ENCODE results near the gene PPIC. TPM values are rescaled to one million over a fixed set of nuclear protein-coding genes. Genes with fewer than 3 reads are reported as not detected.

PPIC gene
- total RNA-seq, 1 experiment from 2014 or later, result 10.8 TPM

DNA sequence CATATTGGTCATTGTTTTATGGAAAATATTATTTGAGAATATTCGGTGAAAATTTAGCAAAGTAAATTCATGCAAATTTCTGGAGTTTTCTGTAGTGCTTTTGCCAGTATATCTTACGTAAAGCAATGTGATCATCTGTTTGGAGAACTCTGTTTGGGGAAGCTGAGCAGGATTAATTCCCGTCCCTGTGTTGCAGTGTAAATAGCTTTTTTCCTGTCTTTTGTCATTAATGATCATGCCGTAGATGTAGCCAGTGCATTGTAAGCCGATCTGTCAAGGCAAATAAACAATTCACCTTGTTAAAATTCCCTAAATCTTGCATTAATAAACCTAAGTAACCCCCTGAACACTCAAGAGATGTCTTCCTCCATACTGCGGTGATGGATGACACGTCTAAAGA, 39.2 kb downstream of the PPIC start:
- no peak overlapping the region for H2AFZ ChIP-seq (ENCODE audit: low read length)
- no peak for DNase-seq
- no peak overlapping the region for H3K56ac ChIP-seq (ENCODE audit: insufficient read length, low read depth, low read length)
- no peaks in the 10 kb centered on the region for H3K79me2 ChIP-seq (ENCODE audit: insufficient read depth, low read length)
- no peak overlapping the region for H3K23ac ChIP-seq (ENCODE audit: insufficient read length, low read depth, low read length)
- H3K27me3 ChIP-seq (ENCODE audit: insufficient read depth, low read length), result no peaks in the 10 kb centered on the region
- WGBS (ENCODE audit: extremely low coverage, insufficient read length, low lambda C conversion rate), result no CpG with 5 or more reads among the region's 7 CpGs
- no peak overlapping the region for H2BK20ac ChIP-seq (ENCODE audit: low read depth, low read length, poor library complexity, severe bottlenecking)
- H3K4ac ChIP-seq (ENCODE audit: low read depth, low read length), result no peak overlapping the region
- peak overlapping the region in 2 of 3 experiments; percentile 73 to 76; a peak in 6 of 7 replicates for H3K27ac Mint-ChIP-seq
- TF ChIP-seq, protein P1, sequence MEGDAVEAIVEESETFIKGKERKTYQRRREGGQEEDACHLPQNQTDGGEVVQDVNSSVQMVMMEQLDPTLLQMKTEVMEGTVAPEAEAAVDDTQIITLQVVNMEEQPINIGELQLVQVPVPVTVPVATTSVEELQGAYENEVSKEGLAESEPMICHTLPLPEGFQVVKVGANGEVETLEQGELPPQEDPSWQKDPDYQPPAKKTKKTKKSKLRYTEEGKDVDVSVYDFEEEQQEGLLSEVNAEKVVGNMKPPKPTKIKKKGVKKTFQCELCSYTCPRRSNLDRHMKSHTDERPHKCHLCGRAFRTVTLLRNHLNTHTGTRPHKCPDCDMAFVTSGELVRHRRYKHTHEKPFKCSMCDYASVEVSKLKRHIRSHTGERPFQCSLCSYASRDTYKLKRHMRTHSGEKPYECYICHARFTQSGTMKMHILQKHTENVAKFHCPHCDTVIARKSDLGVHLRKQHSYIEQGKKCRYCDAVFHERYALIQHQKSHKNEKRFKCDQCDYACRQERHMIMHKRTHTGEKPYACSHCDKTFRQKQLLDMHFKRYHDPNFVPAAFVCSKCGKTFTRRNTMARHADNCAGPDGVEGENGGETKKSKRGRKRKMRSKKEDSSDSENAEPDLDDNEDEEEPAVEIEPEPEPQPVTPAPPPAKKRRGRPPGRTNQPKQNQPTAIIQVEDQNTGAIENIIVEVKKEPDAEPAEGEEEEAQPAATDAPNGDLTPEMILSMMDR (conservative IDR thresholded peaks at IDR 0.05), result no peak
- no peak overlapping the region for H2BK5ac ChIP-seq (ENCODE audit: insufficient read length, low read length)
- H2AK5ac ChIP-seq (ENCODE audit: insufficient read length, low read length), result no peak overlapping the region
- H3K79me1 ChIP-seq (ENCODE audit: insufficient read depth, low read depth, low read length, poor library complexity, severe bottlenecking), result no peaks in the 10 kb centered on the region
- H3K4me1 ChIP-seq (ENCODE audit: insufficient read depth, low read length), result peaks cover 8% of the 10 kb centered on the region; the same call in 1 of the 2 replicates
- no peaks in the 10 kb centered on the region for H3K36me3 Mint-ChIP-seq (ENCODE audit: insufficient read depth in 1 of 3, low read depth in 3 of 3)
- peaks cover 18 to 29% of the 10 kb centered on the region in 2 experiments for H3K4me1 Mint-ChIP-seq
- no peak overlapping the region for H4K5ac ChIP-seq (ENCODE audit: insufficient read length, low read depth, low read length)
- H4K91ac ChIP-seq (ENCODE audit: insufficient read length, low read depth, low read length), result no peak overlapping the region
- no peak overlapping the region for H4K8ac ChIP-seq (replicated peaks; ENCODE audit: insufficient read length, low read depth, low read length)
- H2BK120ac ChIP-seq (ENCODE audit: low read depth, low read length, poor library complexity, severe bottlenecking), result no peak overlapping the region
- H3K27me3 Mint-ChIP-seq (ENCODE audit: low read depth), result no peaks in the 10 kb centered on the region
- no peak overlapping the region for H3K14ac ChIP-seq (ENCODE audit: insufficient read depth, low read length)
- H3K9me3 Mint-ChIP-seq, result no peaks in the 10 kb centered on the region
- H3K4me3 Mint-ChIP-seq, result peak overlapping the region in 1 of 2 experiments; percentile 45; a peak in 1 of 5 replicates
- no peak overlapping the region for H3K18ac ChIP-seq (ENCODE audit: insufficient read length, low read depth, low read length)
- no peak overlapping the region for H2BK15ac ChIP-seq (ENCODE audit: low read depth, low read length)
- H3K9ac ChIP-seq (ENCODE audit: extremely low read depth, insufficient read length, low read length), result no peak overlapping the region
- no peaks in the 10 kb centered on the region for H3K23me2 ChIP-seq (ENCODE audit: insufficient read length, low read depth, low read length, poor library complexity, severe bottlenecking)
- no peak overlapping the region for H3K27ac ChIP-seq (ENCODE audit: insufficient read length, low read depth, low read length)
- no peaks in the 10 kb centered on the region for H3K9me3 ChIP-seq (ENCODE audit: control insufficient read depth, low read depth, low read length)
- peak overlapping the region; percentile 39 for H3K4me2 ChIP-seq (ENCODE audit: insufficient read depth, insufficient read length, low read length)
- no peak overlapping the region for H2BK12ac ChIP-seq (ENCODE audit: insufficient read length, low read depth, low read length)
- no peak overlapping the region for H3T11ph ChIP-seq (ENCODE audit: low read length)
- H4K20me1 ChIP-seq (ENCODE audit: control insufficient read depth, insufficient read depth, insufficient read length), result no peaks in the 10 kb centered on the region
